ENCODE data around the gene OSGIN1.
A peak's percentile ranks its signal among the peaks of the same experiment; 100 is the strongest.

The OSGIN1 gene

DNA sequence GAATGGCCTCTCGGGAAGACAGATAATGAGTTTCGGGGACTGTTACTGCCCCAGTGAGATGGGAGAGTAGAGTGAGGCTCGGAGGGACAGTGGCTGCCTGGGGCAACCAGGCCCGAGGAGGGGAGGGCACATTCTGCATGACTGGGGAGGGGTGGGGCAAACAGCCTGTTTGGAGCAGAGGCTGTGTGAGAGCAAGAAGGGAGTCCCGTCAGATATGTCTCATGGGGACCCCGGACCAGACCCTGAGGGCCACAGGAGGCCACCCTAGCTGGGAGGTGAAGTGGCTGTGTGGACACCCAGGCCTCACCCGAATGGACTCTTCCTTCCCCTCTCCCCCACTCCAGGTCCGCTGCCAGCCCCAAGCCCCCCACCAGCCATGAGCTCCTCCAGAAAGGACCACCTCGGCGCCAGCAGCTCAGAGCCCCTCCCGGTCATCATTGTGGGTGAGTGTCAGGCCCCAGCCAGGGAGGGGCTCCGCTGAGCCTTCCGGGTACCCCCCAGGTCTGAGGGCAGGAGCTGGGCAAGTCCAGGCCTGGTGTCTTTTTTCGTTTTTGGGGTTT, 4.3 kb downstream of the OSGIN1 start:
- no peak for DNase-seq (ENCODE audit: low spot score)

DNA sequence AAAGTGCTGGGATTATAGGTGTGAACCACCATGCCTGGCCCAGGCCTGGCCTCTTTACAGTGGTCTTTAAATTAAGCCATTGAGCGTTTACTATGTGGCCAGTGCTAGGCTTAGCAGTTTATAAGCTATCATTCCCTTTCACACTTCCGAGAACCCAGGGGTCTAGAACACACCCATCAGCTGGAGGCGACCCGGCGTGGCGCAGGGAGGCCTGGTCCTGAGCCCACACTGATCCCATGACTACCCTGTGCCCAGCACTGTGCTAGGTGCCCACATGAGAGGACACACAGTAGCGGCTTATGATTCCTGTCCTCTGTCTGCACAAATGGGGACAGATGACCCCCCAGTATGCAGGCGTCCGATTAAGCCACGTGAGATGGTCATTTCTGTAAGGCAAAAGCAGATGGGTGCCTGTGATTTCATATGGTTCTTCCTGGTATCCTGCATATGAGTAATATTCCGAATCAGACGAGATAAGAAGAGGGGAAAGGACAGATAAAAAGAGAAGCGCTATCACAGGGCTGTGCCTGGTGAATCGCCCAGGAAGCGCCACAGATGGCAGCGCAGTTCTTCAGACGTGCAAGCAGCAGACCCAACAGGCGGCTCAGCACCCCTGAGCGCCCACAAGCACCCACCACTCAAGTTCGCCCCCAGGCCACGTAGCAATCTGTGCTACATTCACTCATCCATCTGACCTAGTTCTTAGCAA, 5.3 kb downstream of the OSGIN1 start:
- no peak for DNase-seq (ENCODE audit: low spot score)

DNA sequence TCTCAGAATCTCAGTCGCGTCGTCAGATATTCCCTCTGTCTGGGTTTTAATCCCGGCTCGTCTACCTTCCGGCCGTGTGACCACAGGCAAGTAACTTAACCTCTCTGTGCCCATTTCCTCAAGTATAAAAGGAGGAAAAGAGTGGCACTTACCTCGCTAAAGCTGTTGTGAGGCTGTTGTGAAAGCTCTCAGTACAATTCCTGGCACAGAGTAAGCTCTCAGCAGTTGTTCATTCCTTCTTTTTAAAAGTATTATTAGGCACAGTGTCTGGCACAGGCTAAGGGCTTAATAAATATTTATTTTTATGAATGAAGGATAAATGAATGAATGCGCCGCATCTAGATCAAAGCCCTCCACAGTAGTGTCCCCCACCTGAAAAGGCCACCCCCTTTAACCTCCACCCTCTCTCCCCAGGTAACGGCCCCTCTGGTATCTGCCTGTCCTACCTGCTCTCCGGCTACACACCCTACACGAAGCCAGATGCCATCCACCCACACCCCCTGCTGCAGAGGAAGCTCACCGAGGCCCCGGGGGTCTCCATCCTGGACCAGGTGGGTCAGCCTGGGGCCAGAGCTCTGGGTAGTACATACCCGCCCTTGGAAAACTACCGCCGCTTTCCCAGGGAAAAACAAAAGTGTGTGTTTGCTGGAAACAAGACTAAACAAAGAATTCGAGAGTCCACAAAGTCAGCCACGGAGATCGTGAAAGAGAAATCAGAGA, 6.0 kb downstream of the OSGIN1 start:
- DNase-seq (ENCODE audit: low spot score): no peak

DNA sequence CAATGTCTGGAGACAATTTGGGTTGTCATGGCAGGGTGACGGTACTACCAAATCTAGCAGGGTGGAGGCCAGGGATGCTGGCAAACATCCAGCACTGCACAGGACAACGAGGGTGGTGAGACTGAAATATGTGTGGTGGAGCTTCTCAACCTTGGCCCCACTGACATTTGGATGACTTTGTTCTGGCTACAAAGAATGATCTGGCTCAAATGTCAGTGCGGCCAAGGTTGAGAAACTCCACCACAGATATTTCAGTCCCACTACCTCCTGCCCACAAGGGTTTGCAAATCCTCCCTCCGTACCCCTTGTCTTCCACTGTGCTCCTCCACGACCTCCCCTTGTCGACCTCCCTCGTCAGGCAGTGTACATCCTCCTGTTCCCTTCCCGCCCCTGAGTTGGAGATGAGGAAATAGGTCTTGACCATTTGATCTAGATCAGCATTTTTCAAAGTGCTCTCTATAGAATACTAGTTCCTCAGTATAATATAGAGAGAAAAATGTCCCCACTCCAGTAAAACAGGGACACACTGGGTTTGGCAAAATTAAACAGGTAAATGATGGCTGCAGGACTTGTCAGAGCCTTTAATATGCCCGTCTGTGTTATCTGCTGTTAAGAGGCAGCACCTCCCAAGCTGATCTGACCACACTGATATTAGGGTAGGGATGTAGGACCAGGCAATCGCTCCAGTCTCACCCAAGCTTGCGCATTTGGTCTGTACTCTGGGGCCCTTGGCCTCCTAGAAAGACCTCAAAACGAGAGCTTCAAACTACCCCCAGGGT, 6.8 kb downstream of the OSGIN1 start:
- DNase-seq (ENCODE audit: low spot score): no peak

DNA sequence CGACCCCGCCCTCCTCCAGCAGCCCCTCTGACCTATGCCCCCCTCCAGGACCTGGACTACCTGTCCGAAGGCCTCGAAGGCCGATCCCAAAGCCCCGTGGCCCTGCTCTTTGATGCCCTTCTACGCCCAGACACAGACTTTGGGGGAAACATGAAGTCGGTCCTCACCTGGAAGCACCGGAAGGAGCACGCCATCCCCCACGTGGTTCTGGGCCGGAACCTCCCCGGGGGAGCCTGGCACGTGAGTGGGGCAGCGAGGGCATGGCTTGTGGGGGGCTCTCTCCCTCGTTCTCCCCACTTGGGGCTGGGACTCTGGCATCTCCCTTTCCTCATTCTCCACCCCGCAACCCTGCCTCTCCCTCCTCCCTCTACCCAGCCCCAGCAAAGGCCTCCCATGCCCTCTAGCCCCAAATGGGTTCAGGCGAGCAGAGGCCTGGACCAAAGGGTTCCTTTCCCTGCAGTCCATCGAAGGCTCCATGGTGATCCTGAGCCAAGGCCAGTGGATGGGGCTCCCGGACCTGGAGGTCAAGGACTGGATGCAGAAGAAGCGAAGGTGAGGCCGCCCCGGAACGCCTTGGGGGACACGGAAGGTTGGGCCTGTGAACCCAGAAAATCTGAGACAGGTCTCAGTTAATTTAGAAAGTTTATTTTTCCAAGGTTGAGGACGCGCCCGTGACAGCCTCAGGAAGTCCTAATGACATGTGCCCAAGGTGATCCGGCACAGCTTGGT, 7.6 kb downstream of the OSGIN1 start:
- no peak for DNase-seq (ENCODE audit: low spot score)

DNA sequence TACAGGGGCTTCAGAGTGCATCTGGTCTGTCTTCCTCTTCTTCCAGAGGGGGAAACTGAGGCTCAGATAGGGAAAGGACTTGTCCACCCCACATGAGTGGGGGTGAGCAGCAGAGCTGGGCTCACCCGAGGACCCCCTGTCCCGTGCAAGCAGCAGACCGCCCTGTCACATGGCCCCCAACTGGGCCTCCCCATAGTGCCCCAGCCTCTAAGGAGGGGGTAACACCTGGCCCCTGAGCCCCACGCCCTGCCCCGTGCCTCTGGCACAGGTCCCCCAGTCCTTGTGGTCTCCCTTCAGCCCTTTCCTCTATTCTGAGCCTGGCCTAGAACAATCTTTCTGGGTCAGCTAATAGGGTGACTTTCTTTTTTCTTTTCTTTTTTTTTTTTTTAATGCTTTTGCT, 8.6 kb downstream of the OSGIN1 start:
- DNase-seq (ENCODE audit: low spot score): no peak

DNA sequence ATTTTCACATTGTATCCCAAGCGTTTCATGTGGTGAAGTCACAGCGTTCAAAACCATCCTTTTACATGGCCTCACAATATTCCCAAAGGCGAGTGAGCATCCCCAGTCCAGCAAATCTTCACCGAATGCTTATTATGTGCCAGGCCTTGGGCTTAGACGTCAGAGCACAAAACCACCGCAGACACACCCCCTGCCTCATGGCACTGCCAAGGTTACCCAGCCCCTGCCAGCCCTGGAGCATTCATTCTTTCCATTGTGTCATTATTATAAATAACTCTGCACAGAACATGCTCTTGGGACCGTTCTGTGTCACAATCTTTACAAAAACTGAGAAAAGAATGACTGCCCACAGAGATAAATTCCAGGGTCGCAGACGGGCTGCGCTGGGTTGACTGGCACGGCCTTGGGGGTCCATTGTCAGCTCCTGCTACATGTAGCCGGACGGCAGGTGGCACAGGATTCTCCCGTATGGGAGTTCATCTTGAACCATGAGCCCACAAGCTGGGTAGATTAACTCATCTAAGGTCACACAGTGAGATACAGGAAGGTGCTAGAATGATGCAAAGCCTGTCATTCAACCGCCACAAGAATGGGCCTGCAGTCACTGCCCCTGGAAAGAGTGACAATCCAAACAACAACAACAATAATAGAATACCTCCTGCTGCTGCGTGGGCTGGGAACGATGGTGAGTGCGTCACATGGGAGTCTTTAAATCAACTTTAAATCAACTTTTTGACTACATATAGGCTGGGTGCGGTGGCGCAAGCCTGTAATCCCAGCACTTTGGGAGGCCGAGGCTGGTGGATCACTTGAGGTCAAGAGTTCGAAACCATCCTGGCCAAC, 10.5 kb downstream of the OSGIN1 start:
- DNase-seq (ENCODE audit: low spot score): no peak

DNA sequence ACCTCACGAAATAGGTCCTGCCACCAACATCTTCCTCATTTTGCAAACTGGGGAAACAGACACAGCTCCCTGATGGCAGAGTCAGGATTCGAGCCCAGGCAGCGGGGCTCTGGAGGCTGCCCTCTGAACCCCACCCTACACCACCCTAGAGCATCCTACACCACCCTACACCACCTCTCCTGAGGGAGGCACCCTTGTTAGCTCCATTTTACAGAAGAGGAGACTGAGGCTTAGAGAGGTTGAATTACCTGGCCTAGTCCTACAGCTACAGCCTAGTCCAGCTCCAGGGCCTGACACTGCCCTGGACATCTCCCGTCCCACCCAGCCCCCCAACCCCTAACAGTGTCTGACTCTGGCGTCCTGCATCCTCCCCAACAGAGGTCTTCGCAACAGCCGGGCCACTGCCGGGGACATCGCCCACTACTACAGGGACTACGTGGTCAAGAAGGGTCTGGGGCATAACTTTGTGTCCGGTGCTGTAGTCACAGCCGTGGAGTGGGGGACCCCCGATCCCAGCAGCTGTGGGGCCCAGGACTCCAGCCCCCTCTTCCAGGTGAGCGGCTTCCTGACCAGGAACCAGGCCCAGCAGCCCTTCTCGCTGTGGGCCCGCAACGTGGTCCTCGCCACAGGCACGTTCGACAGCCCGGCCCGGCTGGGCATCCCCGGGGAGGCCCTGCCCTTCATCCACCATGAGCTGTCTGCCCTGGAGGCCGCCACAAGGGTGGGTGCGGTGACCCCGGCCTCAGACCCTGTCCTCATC, 11.8 kb downstream of the OSGIN1 start:
- no peak for DNase-seq (ENCODE audit: low spot score)

DNA sequence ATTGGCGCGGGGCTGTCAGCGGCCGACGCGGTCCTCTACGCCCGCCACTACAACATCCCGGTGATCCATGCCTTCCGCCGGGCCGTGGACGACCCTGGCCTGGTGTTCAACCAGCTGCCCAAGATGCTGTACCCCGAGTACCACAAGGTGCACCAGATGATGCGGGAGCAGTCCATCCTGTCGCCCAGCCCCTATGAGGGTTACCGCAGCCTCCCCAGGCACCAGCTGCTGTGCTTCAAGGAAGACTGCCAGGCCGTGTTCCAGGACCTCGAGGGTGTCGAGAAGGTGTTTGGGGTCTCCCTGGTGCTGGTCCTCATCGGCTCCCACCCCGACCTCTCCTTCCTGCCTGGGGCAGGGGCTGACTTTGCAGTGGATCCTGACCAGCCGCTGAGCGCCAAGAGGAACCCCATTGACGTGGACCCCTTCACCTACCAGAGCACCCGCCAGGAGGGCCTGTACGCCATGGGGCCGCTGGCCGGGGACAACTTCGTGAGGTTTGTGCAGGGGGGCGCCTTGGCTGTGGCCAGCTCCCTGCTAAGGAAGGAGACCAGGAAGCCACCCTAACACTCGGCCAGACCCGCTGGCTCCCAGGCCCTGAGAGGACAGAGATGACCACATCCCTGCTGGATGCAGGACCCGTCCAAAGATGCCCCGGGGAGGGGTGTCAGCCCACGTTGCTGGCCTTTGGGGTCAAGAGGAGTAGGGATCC, 12.6 kb downstream of the OSGIN1 start:
- DNase-seq (ENCODE audit: low spot score): no peak

DNA sequence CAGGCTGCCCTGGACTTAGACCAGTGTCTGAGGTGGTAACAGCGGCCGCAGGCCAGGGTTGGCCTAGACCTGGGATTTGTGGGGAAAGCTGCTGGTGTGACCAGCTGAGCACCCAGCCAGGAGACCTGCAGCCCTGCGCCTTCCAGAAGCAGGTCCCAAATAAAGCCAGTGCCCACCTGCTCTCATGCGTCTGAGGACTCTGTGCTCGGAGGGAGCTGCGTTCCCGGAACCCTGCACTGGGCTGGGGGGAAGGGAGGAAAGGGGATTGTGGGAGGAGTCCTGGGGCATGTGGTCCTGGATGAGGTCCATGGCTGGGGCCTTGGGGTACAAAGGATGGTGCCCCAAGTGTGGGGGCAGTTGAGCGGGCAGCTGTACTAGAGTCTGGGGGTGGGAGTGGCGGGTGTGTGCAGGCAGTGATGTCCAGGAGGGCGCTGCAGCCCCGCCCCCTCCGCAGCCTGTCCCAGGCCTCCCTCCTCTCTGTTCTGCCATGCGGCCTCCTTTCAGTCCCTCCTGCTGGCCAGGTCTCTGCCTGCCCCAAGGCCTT, 13.2 kb downstream of the OSGIN1 start:
- no peak for DNase-seq (ENCODE audit: low spot score)

DNA sequence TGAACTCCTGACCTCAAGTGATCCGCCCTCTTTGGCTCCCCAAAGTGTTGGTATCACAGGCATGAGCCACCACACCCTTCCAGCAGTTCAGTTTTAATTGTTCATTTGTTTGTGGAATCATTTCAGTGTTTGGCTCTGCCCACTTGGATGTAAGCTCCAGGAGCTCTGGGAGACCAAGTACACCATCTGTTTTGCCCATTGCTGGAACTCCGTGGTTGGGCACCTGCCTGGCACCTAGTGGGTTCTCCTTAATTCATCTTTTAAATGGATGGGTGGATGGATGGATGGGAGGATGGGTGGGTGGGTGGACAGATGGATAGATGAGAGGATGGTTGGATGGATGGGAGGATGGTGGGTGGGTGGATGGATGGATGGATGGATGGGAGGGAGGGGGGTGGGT, 14.1 kb downstream of the OSGIN1 start:
- DNase-seq (ENCODE audit: low spot score): no peak

DNA sequence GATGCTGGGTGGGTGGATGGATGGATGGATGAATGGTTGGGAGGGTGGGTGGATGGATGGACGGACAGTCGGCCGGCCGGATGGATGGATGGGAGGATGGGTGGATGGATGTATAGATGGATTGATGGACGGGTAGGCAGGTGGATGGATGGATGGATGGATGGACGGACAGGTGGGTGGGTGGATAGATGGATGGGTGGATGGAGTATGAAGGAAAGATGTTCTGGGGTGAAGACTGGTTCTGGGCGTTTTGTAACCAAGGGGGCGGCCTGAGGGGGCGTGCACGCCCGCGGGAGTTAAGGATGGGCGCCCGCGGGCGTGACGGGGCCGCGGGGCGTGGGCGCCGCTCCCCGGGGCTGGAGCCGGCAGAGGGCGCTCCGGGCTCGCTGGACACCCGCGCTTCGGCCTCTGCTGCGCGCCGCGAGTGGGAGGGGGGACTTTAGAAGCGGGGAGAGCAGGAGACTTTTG, 14.8 kb downstream of the OSGIN1 start, which contains the start of gene NECAB2:
Gene NECAB2, plus strand, starts transcription at position 407 of the 468 bp plus-strand sequence. CDS start 405 bp downstream, outside the sequence.
- DNase-seq (ENCODE audit: low spot score): peak; percentile 80

DNA sequence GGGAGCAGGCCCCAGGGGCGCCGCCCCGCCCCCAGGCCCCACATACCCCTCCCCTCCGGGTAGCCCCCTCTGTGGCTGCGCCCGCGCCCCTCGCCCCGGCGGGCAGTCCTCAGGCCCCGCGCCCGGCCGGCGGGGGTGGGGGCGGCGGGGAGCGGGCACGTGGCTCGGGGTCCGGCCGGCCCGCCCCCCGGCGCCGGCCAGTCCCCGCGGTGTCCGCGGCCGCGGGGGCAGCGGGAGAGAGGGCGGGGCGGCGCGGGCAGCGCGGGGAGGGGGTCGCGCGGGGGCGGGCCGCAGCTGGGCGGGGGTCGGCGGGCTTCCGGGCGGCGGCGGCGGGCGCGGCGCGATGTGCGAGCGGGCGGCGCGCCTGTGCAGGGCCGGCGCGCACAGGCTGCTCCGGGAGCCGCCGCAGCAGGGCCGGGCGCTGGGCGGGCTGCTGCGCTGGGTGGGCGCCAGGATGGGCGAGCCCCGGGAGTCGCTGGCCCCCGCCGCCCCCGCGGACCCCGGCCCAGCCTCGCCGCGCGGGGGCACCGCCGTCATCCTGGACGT, 15.3 kb downstream of the OSGIN1 start:
- DNase-seq (ENCODE audit: low spot score): no peak

DNA sequence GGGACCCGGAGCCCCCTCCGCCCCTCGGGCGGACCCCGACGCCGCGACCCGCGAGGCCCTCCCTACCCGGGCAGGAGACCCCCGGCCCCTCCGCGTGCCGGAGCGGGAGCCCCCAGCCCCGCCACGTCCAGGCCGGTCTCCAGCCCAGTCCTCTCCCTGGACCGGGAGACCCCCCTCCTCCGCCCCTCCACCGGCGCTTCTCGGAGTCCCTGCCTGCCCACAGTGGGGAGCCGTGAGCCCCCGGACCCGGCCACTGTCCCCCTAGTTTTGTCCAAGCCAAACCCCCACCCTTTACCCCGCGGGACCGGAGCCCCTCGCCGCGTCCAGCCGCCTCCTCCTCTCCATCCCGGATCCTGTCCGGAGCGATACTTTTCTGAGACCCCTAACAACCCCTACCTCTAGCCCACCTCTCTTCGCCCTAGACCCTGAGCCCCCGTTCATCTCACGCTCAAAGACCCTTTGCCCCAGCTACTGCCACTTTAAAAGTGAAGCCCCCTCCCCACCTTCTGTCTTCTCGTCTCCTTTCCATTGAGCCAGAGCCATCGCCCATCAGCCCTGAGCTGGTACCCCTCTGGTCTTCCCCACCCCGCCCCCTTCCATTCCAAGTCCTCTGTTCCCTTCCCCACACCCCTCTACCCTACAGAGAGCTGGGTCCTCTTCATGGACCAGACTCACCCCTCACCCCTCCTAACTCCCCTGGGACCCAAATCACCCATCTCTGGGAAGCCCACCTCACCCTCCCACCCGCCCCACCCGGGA, 16.0 kb downstream of the OSGIN1 start:
- no peak for DNase-seq (ENCODE audit: low spot score)

DNA sequence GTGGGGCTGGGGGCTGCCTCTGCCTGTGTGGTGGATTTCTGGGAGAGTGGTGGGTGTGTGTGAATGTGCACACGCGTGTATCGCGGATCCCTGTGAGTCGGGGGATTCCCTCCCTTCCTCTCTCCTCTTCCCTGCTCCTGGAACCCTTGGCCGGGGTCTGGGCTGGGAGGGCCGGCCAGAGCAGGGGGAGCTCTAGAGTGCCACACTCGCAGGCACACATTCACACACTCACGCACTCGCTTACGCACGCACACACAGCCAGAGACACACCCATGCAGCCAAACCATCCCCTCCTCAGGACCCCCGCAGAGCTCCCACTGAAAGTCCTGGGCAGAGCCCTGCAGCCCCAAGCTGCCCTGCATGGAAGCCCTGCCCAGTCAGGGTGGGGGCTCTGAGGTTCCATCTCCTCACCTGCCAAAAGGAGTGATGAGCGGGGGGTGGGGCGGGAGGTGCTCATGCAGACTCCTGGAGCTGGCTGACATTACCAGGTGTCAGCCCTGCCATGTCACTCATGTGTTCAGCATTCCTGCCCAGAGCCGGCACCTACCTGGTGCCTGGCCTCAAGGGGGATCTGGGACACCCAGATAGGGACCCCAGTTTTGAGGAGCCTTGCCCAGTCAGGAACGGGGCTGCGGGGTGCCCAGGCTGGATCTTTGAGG, 16.9 kb downstream of the OSGIN1 start:
- no peak for DNase-seq (ENCODE audit: low spot score)

DNA sequence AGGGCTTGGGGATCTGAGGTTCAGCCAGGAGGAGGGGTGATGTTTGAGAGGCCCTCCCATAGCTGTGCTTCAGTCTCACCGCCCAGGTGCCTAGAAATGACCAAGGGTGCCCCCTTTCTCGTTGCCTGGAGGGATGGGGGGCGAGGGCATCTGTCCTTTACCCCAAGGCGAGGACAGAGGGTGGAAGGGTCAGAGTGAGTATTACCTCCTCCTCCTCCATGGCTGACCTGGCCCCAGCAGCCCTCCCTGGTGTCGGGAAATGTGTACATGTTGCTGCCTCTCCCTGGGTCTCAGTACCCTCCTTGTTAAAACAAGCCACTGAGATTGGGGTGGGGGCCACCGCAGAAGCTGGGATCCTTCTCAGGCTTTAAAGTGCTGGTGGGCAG, 17.4 kb downstream of the OSGIN1 start:
- no peak for DNase-seq (ENCODE audit: low spot score)

All from ecto neural progenitor cell (in vitro differentiated cells).